Measurements from ENCODE around the gene RPGR.

DNA sequence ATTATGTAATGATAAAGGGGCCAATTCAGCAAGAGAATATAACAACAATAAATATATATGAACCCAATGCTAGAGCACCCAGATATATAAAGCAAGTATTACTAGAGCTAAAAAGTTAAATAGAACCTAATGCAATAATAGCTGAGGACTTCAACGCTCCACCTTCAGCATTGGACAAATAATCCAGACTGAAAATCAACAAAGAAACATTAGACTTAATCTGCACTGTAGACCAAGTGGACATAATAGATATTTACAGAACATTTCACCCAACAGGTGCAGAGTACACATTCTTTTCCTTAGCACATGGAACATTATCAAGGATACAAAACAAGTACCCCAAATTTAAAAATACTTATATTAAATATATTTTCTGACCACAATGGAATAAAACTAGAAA is 49.4 kb upstream of the RPGR start:
- TF ChIP-seq, protein P1, sequence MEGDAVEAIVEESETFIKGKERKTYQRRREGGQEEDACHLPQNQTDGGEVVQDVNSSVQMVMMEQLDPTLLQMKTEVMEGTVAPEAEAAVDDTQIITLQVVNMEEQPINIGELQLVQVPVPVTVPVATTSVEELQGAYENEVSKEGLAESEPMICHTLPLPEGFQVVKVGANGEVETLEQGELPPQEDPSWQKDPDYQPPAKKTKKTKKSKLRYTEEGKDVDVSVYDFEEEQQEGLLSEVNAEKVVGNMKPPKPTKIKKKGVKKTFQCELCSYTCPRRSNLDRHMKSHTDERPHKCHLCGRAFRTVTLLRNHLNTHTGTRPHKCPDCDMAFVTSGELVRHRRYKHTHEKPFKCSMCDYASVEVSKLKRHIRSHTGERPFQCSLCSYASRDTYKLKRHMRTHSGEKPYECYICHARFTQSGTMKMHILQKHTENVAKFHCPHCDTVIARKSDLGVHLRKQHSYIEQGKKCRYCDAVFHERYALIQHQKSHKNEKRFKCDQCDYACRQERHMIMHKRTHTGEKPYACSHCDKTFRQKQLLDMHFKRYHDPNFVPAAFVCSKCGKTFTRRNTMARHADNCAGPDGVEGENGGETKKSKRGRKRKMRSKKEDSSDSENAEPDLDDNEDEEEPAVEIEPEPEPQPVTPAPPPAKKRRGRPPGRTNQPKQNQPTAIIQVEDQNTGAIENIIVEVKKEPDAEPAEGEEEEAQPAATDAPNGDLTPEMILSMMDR (conservative IDR thresholded peaks at IDR 0.05; ENCODE audit: low read depth, low read length) = no peak
- no peak for TF ChIP-seq EZH2phosphoT487 (IDR thresholded peaks at IDR 0.05; ENCODE audit: borderline replicate concordance, low read length)
